GM19238 (cell line): ENCODE data around the gene UBASH3B.
"Not testable (repeated sequence)": the region's sequence is repeated elsewhere in the genome, so short reads cannot be mapped to it uniquely, and the experiment has no call there.

Experiments used
- DNase-seq: peaks from one replicate; pipeline ENCODE4 v3.0.0; 2011; ENCODE audit warnings: low spot score; ENCODE audit not compliant: insufficient read length

Gene UBASH3B, protein sequence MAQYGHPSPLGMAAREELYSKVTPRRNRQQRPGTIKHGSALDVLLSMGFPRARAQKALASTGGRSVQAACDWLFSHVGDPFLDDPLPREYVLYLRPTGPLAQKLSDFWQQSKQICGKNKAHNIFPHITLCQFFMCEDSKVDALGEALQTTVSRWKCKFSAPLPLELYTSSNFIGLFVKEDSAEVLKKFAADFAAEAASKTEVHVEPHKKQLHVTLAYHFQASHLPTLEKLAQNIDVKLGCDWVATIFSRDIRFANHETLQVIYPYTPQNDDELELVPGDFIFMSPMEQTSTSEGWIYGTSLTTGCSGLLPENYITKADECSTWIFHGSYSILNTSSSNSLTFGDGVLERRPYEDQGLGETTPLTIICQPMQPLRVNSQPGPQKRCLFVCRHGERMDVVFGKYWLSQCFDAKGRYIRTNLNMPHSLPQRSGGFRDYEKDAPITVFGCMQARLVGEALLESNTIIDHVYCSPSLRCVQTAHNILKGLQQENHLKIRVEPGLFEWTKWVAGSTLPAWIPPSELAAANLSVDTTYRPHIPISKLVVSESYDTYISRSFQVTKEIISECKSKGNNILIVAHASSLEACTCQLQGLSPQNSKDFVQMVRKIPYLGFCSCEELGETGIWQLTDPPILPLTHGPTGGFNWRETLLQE

DNA sequence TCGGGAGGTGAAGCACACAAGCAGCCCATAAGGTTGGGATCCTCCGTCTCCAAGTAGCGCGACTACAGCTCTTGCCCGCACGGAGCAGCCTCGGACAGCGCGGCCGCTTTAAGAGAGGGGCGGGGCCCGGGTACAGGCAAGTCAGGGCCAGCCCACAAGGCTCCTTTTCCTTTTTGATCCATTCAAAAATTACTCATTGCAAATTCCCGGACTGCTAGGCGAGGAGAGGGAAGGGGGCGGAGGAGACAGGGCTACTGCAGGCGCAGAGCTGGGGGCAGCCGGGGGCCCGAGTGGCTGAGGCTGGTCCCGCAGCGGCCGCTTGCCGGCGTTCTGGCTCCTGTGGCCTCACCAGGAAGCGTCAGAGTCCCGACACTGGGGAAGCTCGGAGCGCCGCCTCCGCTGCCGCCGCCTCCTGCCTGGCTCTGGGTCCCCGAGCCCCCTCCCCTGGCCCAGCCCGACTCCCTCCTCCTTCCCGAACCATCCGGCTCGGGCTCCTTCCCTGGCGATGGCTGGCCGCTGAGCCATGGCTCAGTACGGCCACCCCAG, at the start of gene UBASH3B:
Gene UBASH3B, plus strand, starts transcription at position 196 of the 546 bp plus-strand sequence. Its CDS starts 328 bp downstream, at position 524.
- DNase-seq, result peak; percentile 44

DNA sequence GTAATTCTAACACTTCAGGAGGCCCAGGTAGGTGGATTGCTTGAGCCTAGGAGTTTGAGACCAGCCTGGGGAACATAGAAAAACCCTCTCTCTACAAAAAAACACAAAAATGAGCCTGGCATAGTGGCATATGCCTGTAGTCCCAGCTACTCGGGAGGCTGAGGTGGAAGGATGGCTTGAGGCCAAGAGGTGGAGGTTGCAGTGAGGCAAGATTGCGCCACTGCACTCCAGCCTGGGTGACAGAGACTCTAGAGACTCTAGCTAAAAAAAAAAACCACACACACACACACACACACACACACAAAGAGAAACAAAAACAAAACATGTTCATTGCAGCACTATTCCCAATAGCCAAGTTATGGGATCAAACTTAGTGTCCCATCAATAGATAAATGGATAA, 48.4 kb upstream of the UBASH3B start:
- not testable (repeated sequence) for DNase-seq

DNA sequence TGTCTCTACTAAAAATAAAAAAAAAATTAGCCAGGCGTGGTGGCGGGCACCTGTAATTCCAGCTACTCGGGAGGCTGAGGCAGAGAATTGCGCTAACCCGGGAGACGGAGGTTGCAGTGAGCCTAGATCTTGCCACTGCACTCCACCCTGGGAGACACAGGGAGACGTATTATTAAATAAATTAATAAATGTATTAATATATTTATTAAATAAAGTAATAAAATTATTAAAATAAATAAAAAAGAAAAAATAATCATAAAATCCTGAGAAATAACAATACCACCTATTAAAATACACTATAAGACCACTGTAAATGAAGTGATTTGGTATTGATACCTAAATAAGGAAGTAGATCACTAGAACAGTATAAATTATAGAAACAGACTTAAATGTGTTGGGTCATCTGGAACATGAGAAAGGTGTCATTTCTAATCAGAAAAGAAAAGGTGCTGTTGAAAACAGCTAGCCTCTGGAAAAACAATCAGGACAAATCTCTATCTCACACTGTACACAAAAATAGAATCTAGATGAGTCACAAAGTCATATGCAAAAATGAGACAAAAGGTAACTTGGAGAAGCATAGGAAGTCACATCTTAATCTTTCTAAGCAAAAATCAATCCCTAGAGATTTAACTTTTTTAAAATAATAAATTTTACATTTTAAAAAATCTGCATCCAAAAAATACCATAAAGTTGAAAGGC, 43.2 kb upstream of the UBASH3B start:
- DNase-seq, result no peak

DNA sequence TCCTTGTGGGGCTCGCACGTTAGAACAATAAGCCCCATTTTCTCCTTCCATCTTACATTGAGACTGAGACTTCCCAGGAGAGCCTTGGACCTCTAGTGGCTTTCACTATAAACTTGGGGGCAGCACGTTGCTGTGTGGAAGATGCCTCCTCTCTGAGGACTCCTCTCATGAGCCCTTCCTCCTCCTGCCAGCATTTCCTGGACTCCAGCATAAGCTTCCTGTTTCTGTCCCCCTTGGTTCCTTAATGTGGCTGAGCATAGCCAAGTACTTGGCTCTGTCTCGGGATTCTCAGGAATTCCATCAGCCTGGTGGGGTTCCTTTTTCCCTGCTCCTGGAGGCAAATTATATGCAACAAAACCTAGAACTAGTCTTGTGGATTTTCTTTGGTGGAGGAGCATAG, 38.8 kb upstream of the UBASH3B start:
- DNase-seq, result no peak

DNA sequence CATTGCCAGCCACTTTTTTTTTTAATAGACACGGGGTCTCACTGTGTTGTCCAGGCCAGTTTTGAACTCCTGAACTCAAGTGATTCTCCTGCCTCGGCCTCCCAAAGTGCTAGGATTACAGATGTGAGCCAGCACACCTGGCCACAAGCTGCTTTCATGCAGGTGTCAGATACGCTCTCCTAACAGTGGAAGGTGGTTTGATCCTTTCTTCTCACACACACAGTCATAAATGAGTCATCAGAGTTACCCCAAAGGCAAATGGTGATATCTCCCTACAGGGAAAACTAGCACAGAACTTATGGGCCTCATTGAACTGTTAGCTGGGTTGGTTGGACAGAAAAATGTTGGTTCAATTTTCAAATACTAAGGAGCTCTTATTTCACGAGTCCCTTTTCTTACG, 38.2 kb upstream of the UBASH3B start:
- DNase-seq, result no peak

DNA sequence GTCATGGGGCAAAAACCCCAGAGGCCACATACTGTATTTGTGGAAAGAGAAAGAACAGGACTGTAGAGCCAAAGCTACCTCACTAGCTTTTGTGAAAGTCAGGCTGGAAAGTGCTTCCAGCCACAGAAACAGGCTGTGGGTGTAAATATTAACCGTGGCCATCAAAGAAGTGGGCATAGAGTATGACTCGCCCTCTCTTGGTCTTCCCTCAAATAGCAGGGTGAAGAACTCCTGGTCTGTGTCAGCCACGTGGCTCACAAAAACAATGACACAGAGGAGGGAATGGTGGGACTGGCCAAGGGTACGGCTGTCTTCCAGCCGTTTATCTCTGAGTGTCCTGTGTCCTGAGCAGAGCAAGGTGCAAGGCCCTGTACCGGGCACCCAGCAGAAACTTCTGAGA, 37.6 kb upstream of the UBASH3B start:
- DNase-seq, result no peak

DNA sequence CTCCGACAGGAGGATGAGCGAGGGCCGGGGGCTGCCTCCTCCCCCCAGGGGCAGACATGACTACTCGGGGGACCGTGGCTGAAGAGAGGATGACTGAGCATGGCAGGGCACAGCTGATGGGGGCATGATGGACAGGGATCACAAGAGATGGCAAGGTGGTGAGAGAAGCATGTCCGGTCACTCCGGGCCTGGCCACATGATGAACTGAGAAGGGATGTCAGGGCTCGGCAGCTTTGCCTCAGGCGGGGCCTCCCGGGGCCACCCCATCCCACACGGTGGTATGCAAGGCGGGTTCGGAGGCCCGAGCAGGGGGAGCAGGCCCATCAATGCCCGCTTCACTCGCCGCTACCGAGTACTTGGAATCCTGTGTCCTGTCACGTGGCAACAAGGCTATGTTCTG, 36.6 kb upstream of the UBASH3B start:
- DNase-seq, result no peak

DNA sequence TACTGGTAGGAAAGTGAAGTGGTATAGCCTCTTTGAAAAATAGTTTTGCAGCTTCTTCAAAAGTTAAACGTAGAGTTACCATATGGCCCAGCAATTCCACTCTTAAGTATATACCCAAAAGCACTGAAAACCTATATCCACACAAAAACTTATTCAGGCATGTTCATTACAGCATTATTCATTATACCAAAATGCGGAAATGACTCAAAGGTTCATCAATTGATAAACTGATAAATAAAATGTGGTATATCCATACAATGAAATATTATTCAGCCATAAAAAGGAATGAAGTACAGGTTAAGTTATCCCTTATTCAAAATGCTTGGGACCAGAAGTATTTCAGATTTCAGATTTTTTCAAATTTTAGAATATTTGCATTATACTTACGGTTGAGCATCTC, 35.8 kb upstream of the UBASH3B start:
- DNase-seq, result no peak

DNA sequence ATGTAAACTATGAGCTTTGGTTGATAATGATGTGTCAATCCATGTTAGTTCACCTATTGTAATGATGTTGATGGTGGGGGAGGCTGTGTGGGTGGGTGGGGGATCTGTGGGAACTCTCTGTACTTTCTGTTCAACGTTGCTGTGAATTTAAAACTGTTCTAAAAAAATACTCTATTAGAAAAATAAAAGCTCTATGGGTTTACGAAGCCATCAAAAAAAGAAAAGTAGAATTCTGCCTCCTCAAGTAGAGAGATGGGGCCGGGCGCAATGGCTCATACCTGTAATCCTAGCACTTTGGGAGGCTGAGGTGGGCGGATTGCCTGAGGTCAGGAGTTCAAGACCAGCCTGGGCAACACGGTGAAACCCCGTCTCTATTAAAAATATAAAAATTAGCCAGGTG, 30.0 kb upstream of the UBASH3B start:
- not testable (repeated sequence) for DNase-seq

DNA sequence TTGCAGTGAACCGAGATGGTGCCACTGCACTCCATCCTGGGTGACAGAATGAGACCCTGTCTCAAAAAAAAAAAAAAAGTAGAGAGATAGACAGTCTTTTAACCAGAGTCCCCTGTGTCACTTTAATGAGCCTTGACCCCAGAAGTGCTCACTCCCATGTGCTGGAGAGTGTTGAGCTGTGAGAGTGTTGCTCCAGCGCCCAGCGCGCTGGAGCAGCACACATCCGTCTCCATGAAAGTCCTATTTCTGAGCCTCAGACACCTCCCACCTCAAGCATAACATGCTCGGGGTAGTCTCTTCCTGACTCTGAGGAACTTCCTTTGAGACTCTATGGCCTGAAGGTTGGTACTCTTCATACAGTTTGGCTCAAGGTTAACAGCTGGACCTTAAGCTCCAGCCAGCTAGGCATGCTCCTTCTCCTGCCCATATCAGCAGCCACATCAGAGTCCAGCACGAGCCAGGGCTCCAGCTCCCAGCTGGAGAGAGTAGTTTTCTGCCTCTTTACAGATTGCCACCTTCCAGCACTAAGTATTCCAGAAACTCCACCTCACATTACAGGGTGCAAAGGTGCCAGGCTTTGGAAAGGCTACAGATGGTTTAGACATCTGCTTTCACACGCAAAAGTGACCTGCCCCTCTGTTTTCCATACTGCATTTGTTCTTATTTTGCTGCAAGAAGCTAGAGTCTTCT, 29.4 kb upstream of the UBASH3B start:
- DNase-seq, result no peak

DNA sequence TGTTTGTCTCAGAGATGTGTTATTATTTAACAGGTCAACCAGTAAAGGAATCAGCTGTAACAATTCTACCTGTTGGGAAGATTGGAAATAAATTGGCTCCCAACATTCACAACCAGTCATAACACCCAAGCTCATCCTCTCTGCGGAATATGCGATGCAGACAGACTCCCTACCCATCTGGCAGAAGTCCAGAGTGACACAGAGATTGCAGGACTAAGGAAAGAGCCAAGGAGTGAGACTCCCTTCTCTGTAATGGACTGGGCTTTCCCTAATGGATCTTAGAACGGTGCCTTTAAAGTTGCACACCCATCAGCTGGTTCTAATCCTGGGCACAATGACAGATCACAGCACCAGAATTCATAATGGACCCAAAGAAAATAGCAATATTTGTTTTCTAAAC, 27.8 kb upstream of the UBASH3B start:
- no peak for DNase-seq

DNA sequence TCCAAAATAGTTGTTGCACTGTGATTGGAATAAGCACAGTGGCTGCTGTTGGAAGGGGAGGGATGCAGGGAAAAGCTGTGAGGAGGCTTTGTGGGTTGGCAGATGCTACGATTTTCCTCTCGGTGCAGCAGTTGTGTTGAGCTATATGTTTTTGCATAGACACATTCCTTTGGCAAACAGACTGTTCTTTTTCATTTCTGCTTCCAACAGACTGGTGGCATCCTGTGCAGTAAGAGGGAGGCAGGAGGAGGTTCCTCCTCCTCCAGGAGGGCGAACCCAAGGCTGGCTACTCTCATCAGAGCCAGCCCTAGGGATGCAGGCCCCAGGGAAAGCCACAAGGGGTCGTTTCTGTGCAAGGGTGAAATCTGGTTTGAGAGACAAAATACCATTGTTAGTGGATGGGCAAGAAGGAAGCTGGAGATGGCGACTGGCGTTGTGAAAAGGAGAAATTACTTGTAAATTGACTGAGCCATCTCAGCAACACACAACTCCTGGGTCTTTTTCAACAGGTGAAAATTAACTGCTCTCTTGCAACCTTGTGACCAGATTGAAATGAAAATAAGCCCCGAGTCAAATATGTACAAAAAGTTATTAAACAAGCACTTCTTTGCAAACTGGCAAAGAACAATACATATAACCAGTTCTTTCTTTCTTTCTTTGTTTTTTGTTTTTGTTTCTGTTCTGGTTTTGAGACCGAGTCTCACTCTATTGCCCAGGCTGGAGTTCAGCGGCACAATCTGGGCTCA, 26.5 kb upstream of the UBASH3B start:
- DNase-seq, result peak; percentile 42

DNA sequence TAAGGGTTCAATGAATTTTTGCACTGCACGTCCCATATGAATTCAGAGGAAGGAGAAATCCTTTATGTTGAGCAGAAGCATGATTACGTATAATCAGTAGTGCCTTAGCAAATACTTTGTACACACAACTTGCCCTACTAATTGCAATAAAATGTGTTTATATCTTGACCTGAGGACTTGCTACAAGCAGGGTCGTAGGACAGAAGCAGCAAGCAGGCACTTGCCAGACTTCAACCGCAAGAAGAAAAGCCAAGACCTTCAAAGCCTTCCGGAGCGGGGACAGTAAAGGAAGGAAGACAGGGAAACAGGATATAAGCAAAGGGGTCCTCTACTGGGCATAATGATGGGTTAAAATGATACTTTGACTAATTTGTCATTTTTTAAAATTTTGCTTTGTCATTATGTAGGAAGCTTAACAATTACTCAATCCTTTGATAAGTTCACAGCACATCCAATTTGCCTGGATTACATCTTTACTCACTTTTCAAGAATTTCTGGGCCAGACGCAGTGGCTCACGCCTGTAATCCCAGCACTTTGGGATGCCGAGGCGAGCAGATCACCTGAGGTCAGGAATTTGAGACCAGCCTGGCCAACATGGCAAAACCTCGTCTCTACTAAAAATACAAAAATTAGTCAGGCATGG, 23.2 kb upstream of the UBASH3B start:
- no peak for DNase-seq

DNA sequence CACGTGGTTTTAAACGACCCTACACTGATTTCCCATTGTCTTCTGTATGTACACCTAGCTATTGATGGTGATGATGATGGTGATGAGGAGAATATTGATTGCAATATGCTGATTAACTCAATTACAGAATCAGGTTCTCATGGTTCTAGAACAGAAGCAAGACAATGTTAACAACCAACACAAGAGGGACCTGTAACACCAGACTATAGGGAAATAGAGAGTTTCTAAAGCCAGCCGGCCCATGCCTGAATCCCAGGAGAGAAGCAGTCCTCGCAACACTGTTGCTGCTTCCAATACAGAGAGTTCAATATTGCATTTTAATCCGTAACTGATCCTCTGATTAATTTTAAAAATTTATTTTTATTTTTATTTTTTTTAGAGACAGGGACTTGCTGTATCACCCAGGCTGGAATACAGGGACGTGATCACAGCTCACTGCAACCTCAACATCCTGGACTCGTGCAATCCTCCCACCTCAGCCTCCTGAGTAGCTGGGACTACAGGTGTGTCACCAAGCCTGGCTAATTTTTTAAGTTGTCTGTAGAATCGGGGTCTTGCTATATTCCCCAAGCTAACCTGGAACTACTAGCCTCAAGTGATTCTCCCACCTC, 22.2 kb upstream of the UBASH3B start:
- no peak for DNase-seq

DNA sequence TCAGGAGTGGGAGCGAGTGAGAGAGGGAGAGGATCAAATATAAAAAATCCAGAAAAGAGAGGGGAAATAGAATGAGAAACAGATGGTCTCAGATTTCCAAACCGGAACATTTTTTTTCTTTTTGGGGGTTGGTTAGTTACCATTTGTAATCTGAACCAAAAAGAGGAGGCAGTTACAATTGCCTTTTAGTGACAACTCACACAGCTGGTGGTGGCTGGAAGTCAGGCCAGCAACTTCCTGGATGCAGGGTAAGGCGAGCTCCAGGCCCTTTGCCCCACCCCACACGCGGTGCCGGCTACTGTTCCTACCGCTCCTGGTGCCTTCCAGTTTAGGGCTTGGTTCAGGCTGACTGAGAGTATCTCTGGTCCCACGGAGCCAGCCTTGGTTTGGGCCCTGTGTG, 21.0 kb upstream of the UBASH3B start:
- DNase-seq, result no peak

DNA sequence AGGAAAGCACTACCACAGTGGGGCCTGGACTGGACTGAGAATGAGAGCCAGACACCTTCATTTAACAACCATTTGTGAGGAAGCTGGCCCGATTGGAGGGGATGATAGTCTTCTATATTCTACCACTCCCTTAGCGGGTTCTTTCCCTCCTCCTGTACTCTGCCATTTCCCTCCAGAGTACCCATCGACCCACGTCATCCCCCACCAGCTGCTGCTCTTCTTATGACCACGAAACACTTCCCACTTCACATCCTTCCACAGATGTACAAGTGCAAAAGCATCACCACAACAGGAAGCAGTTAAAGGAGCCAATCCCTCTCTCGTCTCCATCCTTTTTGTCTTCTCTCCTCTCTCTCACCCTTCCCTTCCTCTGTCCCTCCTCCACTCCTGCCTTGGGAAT, 18.0 kb upstream of the UBASH3B start:
- no peak for DNase-seq

DNA sequence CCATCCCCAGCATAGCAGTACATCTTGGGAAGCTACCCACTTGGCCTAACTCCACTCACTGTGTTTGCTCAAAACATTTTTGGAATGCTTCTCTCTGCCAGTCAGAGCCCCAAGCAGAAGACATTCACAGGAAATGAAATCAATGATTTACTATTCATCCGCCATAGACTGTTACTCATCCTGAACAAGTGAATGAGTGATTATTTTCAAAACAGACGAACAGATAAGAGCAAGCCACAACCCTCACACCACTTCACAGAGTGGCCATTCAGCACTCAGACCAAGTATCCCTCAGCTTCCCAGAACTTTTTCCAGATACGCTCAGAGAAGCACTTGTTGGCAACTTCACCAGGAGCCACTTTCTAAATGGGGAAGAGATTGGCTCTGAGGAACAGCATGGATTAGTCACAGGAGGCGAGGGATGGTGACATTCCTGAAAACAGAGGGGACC, 13.0 kb upstream of the UBASH3B start:
- DNase-seq, result no peak

DNA sequence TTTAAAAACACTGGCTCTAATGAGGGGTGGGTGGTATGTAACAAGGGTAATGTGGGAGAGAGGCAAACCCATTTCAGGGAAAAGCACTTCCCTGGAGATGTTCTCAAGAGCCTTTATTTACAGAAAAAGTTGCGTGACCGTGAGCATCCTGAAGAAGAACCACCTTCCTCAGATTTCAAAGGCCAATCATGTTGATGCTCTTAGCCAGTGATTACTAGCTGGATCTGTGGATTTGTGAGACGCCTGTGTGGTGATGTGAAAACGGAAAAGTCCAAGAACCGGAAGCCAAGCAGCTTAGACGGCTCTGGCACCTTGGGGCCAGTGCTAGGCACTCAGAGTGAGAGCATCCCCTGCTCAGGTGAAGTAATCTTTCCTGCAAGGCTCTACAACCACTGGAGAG, 12.6 kb upstream of the UBASH3B start:
- DNase-seq, result no peak

DNA sequence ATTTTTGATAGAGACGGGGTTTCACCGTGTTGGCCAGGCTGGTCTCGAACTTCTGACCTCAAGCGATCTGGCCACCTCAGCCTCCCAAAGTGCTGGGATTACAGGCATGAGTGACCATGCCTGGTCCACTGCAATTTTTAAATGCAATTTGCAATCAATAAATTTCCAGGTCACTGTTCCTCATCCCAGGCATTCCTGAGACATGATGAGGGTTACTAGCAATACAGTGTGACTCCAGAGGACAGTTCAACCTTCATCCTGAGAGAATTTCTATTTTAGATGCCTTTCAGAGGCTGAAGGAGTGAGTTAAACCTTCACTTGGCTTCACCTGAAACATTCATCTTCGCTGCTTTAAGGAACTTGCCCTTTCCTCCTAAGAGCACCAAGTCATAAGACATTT, 9.7 kb upstream of the UBASH3B start:
- no peak for DNase-seq
